Measurements from ENCODE around the gene LRMDA. TPM values are rescaled to one million over a fixed set of nuclear protein-coding genes. Genes with fewer than 3 reads are reported as not detected.
A peak's percentile ranks its signal among the peaks of the same experiment; 100 is the strongest.

The LRMDA gene
- total RNA-seq, 4 donors from 2014 or later: 0.88 to 14.1 (median 5.1) TPM; not detected in 1

DNA sequence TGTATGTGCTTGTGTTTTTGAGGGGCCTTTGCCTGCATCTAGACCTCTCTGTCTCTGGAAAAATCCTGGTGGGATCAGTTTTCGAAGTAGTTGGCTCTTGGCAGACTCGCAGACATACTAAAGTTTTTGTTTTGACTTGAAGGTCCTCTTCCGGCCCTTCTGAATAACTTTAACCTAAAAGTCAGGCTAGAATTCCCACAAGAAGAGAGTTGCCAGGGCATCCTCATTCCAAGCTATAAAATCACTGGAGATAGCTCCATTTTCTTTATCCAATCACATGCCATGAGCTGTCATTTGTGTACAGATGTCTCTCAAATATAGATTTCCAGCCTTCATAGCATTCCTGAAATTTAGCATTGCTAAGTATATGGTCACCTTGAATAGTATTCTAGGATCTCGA, 967.8 kb downstream of the LRMDA start:
- no peak for DNase-seq
- 75 to 88% methylated on average over 4 of the region's 4 CpGs for WGBS, 2 donors
- Histone ChIP-seq H3K9me3 (no peaks in the 10 kb centered on the region), H3K4me1 (peaks cover 0 to 8% (median 0%) of the 10 kb centered on the region in 3 donors), H3K27ac (no peak overlapping the region), H3K27me3 (no peaks in the 10 kb centered on the region), H3K36me3 (no peaks in the 10 kb centered on the region), H3K4me3 (no peak overlapping the region)
- intact Hi-C loops (cut with DNase I): no loop called here
- TF ChIP-seq POLR2A (IDR thresholded peaks at IDR 0.05): no peak
- TF ChIP-seq, protein P1, sequence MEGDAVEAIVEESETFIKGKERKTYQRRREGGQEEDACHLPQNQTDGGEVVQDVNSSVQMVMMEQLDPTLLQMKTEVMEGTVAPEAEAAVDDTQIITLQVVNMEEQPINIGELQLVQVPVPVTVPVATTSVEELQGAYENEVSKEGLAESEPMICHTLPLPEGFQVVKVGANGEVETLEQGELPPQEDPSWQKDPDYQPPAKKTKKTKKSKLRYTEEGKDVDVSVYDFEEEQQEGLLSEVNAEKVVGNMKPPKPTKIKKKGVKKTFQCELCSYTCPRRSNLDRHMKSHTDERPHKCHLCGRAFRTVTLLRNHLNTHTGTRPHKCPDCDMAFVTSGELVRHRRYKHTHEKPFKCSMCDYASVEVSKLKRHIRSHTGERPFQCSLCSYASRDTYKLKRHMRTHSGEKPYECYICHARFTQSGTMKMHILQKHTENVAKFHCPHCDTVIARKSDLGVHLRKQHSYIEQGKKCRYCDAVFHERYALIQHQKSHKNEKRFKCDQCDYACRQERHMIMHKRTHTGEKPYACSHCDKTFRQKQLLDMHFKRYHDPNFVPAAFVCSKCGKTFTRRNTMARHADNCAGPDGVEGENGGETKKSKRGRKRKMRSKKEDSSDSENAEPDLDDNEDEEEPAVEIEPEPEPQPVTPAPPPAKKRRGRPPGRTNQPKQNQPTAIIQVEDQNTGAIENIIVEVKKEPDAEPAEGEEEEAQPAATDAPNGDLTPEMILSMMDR (IDR thresholded peaks at IDR 0.05): no peak

DNA sequence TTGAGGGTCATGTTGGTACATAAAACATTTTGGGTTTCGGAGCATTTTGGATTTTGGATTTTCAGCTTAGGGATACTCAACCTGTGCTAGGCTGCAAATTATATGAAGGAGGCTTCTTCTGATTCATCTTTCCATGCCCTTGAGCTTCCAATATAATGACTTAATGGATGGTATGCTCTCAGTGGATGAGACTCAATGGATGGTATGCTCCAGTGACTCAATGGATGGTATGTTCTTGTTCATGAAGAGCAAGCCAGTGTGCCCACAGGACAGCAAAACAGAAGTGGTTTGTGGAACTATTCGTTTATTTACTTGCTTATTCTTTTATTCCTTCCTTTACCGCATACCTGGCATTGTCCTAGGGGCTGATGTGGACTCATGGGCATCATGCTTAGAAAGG, 969.6 kb downstream of the LRMDA start:
- Histone ChIP-seq H3K27me3 (no peaks in the 10 kb centered on the region), H3K9me3 (no peaks in the 10 kb centered on the region), H3K4me1 (no peaks in the 10 kb centered on the region), H3K36me3 (no peaks in the 10 kb centered on the region), H3K27ac (no peak overlapping the region), H3K4me3 (no peak overlapping the region)
- WGBS, 2 donors: 78 to 83% methylated on average over 3 of the region's 3 CpGs
- no peak for DNase-seq
- TF ChIP-seq POLR2A (IDR thresholded peaks at IDR 0.05): no peak
- TF ChIP-seq, protein P1 (IDR thresholded peaks at IDR 0.05): no peak
- intact Hi-C loops (cut with DNase I): no loop called here

DNA sequence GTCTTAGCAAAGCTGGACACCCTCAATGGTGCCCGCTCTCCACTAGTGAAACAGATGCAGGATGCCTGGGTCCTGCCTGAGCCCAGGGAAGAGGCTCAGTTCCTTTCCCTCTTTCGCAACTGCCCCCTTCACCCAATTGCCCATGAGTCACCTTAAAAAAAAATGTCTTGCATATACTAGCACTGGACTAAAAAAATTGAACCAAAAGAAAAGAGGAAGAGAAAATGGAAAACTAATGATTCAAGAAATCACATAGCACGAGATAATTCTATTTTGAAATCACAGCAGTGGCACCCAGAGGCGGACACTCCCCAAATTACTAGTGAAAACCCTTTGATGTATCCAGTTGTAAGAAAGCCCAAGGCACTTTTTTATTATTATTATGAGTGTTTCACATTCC, 972.5 kb downstream of the LRMDA start:
- H3K9me3 ChIP-seq: no peaks in the 10 kb centered on the region
- 73 to 75% methylated on average over 4 of the region's 4 CpGs for WGBS, 2 donors
- TF ChIP-seq, protein P1 (IDR thresholded peaks at IDR 0.05): no peak
- TF ChIP-seq POLR2A (IDR thresholded peaks at IDR 0.05): no peak
- H3K27ac ChIP-seq: no peak overlapping the region
- H3K4me3 ChIP-seq: no peak overlapping the region
- intact Hi-C loops (cut with DNase I): no loop called here
- no peaks in the 10 kb centered on the region for H3K36me3 ChIP-seq
- H3K4me1 ChIP-seq: no peaks in the 10 kb centered on the region
- no peaks in the 10 kb centered on the region for H3K27me3 ChIP-seq
- DNase-seq: no peak

DNA sequence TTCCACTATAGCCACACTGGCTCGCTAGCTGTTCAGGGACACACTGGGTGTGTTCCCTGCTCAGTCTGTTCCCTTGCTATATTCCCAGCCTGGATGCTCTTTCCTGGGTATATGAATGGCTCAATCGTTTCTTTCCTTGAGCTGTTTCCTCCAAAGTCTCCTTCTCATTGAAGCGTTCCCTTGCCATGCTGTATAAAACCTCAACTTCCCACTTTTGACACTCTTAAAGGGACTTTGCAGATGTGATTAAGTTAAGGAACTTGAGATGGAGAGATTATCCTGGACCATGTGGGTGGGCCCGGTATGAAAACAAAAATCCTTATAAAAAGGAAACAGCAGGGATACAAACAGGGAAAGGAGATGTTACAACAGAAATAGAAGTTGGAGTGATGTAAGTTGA, 973.1 kb downstream of the LRMDA start:
- TF ChIP-seq, protein P1 (IDR thresholded peaks at IDR 0.05): no peak
- no peak for TF ChIP-seq POLR2A (IDR thresholded peaks at IDR 0.05)
- H3K4me1 ChIP-seq: no peaks in the 10 kb centered on the region
- H3K4me3 ChIP-seq: no peak overlapping the region
- H3K27ac ChIP-seq: peak overlapping the region in 1 of 4 donors; percentile 58
- no peaks in the 10 kb centered on the region for H3K36me3 ChIP-seq
- H3K9me3 ChIP-seq: no peaks in the 10 kb centered on the region
- no peaks in the 10 kb centered on the region for H3K27me3 ChIP-seq
- 70 to 78% methylated on average over 4 of the region's 4 CpGs for WGBS, 2 donors
- intact Hi-C loops (cut with DNase I): no loop called here
- no peak for DNase-seq

DNA sequence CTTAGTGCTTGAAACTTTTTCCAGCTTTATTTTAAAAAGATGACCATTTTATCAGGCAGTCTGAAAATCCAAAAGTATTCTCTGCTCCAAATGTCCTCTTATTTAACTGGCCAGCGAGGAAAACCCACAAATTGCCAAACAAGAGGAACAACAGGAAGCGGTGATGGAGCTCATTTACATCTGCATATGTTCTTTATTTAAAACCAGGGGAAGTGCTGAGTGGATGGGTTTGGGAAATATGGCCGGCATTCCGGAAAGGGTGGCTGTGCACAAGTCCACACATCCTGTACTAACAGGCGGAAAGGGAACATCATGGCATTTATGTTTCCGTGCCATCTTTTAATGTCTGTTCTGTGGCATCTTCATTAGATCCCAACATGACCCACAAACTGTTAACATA, 974.5 kb downstream of the LRMDA start:
- 73 to 96% methylated on average over 6 of the region's 6 CpGs for whole genome bisulfite sequencing, 2 donors
- no peak overlapping the region for H3K27ac ChIP-seq
- intact Hi-C loops (cut with DNase I): no loop called here
- H3K9me3 ChIP-seq: no peaks in the 10 kb centered on the region
- no peaks in the 10 kb centered on the region for H3K36me3 ChIP-seq
- no peaks in the 10 kb centered on the region for H3K27me3 ChIP-seq
- no peak for TF ChIP-seq POLR2A (IDR thresholded peaks at IDR 0.05)
- TF ChIP-seq, protein P1 (IDR thresholded peaks at IDR 0.05): no peak
- H3K4me3 ChIP-seq: no peak overlapping the region
- DNase-seq: no peak
- H3K4me1 ChIP-seq: no peaks in the 10 kb centered on the region
